Vein endothelial cell (primary cell): ENCODE results near the gene MYH14. TPM values are rescaled to one million over a fixed set of nuclear protein-coding genes. Genes with fewer than 3 reads are reported as not detected.

ENCODE experiments used
- small RNA-seq: library from RNA; depleted of rRNA; stranded (forward); fragments of <200 nt; gene quantifications from one replicate; pipeline ENCODE3, GENCODE V24; 2012
- total RNA-seq: library from RNA; depleted of rRNA; stranded (reverse); fragments of >200 nt; gene quantifications from 2 replicates; pipeline ENCODE4 v1.2.3, GENCODE V29; 2012

MYH14 gene
- not detected in 2 replicates for total RNA-seq

DNA sequence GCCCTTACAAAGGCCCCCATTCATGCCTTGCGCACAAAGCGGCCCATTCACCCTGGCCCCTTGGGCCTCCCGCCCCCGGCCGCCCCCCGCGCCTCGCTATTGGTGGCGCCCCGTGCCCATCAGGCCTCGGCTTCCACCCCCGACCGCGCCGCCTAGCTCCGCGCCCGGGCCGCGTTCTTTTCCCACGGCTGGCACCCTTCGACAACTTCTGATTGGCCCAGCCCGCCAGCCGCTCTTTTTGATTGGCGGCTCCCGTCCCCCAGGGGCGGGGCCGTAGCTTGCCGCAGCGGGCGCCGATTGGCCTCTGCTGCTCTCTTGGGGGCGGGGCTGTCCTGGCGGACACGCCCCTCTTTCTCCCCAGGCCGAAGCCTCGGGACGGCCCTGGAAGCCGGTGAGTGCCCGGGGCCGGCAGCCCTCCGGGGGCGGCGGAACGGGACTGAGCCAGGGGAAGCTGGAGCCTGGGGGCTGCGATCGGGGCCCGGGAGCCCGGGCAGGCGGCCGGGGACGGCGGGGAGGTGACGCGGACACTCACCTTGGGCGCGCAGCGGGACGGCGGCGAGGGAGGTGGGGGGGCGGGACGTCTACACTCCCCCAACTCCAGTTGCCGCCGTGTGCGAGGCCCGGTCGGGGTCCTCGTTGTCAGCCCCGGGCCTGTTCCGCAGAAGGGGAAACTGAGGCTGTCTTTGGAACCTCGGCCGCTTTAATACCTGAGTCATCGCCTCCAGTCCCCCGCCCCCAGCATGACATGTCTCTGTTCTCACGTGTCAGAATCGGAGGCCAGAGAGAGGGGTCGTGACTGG, at the start of gene MYH14:
TSS of gene MYH14 (plus strand) at position 342 of the 800 bp plus-strand sequence. CDS start 6,744 bp downstream, outside the sequence.

DNA sequence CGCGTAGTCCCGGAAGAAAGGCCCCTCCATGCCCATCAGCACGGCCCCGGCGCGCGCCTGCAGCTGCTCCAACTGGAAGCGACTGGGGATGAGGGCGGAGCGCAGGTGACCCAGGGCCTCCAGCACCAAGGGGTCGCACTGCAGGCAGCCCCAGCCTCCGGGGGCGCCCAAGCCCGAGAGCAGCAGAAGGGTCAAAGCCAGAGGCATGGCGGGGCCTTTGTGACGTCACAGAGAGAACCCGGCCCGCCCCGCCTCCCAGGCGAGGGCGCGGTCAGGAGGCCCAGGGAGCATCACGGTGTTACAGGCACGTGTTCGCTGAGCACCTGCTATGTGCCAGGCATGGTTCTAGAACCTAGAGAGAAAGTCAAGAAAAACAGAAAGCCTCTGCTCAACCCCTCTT, 40.4 kb upstream of the MYH14 start, which contains the start of gene IZUMO2:
TSS of gene IZUMO2 (minus strand) at position 294 of the 400 bp plus-strand sequence. CDS start at position 207, 87 bp downstream.

DNA sequence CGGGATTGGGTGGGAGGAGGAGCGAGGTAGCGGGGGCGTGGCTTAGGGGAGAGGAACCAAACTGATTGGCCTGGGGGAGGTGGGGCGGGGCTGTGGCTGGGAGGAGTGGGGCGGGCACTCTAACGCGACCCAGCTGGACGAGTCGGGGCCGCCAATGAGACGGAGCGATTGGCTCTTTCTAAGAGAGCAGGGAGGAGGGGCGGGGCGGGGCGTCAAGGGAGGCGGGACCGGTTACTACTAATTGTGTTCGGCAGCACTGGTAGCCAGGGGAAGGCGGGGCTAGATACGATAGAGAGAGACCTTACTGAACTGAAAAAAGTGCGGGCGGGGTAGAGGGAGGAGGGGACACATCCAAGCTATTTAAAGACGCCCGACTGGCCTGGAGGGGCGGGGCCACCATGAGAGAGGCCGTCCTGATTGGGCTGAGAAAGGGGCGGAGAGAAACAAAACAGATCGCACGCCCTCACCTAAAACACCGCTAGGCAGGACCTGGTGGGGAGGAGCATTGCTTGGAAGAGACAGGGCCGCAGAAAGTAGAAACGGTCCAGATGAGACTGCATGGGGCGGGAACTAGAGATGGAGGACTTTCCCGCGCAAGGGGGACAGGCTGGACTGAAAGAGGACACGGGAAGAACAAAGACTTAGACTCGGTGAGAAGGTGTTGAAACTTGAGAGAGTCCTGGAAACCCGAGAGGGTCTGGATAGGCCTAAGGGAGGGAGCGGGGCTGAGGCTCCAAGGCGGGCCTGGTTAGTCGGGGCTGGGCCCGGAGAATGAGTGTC, 125.9 kb downstream of the MYH14 start, which contains the start of gene KCNC3:
TSS of gene KCNC3 (minus strand) at position 232 of the 780 bp plus-strand sequence. CDS start 295 bp downstream, outside the sequence.

Small RNA genes lying within 50 kb of the gene (small RNA-seq; reads per million reads assigned to genes)
- gene RF00017 = not detected

Other genes with a start within 250 kb of the MYH14 start
- gene SIGLEC11, start 242.4 kb upstream of the MYH14 start, total RNA-seq = not detected in 2 replicates
- 30.8 and 32.3 TPM in 2 replicates for gene VRK3, start 178.2 kb upstream of the MYH14 start, total RNA-seq
- 8.8 and 10.1 TPM in 2 replicates for gene ZNF473, start 177.6 kb upstream of the MYH14 start, total RNA-seq
- gene IZUMO2, start 40.3 kb upstream of the MYH14 start, total RNA-seq = not detected in 2 replicates
- 0.19 and 0.65 TPM in 2 replicates for gene KCNC3, start 125.8 kb downstream of the MYH14 start, total RNA-seq
- gene NAPSA, start 162.0 kb downstream of the MYH14 start, total RNA-seq = under 0.01 TPM in 2 replicates
- gene NR1H2, start 172.8 kb downstream of the MYH14 start, total RNA-seq = 50.3 and 72.2 TPM in 2 replicates
- 35.4 and 44.7 TPM in 2 replicates for gene POLD1, start 180.7 kb downstream of the MYH14 start, total RNA-seq
- gene SPIB, start 215.3 kb downstream of the MYH14 start, total RNA-seq = not detected in 2 replicates
- gene MYBPC2, start 229.3 kb downstream of the MYH14 start, total RNA-seq = not detected in 2 replicates